Right forelimb (tissue), 1 donor: Measurements from ENCODE around the gene NUP93.
"Not testable (repeated sequence)": the region's sequence is repeated elsewhere in the genome, so short reads cannot be mapped to it uniquely, and the experiment has no call there.

ENCODE experiments used
- DNase-seq: peaks from one replicate; pipeline ENCODE4 v3.0.0-alpha.2; 2018

The NUP93 gene

GRCh38 chr16:56852401-56852730 is 122.4 kb downstream of the NUP93 start:
- DNase-seq: no peak

DNA sequence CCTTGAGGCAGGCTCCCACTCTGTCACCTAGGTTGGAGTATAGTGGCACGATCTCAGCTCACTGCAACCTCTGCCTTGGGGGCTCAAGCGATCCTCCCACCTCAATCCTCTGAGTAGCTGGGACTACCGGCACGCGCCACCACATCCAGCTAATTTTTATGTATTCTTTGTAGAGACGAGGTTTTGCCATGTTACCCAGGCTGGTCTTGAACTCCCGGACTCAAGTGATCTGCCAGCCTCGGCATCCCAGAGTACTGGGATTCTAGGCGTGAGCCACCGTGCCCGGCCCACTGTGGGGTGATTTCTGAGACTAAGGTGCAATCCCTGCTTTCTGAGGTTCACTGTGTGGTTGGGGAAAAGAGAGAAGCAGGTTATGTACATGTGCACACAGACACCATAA is 123.0 kb downstream of the NUP93 start:
- DNase-seq: no peak

GRCh38 chr16:56855201-56855600 is 125.3 kb downstream of the NUP93 start:
- DNase-seq: no peak

GRCh38 chr16:56855946-56856345 is 126.0 kb downstream of the NUP93 start:
- no peak for DNase-seq

GRCh38 chr16:56856876-56857447 is 127.0 kb downstream of the NUP93 start:
- no peak for DNase-seq

DNA sequence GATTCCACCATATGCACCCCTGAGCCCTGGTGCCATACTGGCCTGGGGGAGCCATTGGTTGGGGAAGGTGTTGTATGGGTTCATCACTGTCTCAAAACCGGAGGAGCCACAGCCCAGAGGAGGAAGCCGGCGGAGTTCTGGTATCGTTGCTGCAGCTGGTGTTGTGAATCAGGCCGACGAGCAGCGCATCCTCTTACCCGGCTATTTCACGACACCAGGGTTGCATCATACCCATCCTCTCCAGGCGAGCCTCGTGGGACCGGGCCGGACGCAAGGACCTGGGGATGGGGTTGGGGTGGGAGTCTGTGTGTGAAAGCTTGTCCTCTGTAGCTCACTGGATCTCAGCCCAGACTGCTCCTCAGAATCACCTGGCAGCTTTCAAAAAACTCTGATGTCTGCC is 128.4 kb downstream of the NUP93 start:
- DNase-seq: no peak

- DNase-seq: no peak
Measured at GRCh38 chr16:56859636-56860035, 129.7 kb downstream of the NUP93 start.

- no peak for DNase-seq
Measured at GRCh38 chr16:56860226-56861020, 130.5 kb downstream of the NUP93 start.

GRCh38 chr16:56861092-56861610 is 131.2 kb downstream of the NUP93 start:
- no peak for DNase-seq

- DNase-seq: no peak
Measured at GRCh38 chr16:56861756-56862155, 131.8 kb downstream of the NUP93 start.

- DNase-seq: no peak
Measured at GRCh38 chr16:56862776-56863175, 132.8 kb downstream of the NUP93 start.

DNA sequence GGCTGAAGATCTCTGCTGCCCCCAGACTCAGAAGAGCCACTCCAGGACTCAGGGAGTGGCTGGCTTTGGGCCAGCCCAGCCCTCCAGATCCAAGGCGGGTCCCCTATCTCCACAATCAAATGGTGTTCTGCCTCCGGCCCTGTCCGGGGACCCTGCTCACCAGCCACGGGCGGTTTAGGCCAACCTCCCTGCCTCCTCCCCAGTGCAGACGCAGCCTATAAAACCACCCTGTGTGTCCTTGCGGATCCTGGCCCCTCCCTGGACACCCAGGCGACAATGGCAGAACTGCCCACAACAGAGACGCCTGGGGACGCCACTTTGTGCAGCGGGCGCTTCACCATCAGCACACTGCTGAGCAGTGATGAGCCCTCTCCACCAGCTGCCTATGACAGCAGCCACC is 135.0 kb downstream of the NUP93 start, which contains the start of gene SLC12A3:
Gene SLC12A3 (plus strand): TSS at position 248 of the 400 bp plus-strand sequence. CDS start 29 bp downstream, at position 277.
- DNase-seq: no peak

DNA sequence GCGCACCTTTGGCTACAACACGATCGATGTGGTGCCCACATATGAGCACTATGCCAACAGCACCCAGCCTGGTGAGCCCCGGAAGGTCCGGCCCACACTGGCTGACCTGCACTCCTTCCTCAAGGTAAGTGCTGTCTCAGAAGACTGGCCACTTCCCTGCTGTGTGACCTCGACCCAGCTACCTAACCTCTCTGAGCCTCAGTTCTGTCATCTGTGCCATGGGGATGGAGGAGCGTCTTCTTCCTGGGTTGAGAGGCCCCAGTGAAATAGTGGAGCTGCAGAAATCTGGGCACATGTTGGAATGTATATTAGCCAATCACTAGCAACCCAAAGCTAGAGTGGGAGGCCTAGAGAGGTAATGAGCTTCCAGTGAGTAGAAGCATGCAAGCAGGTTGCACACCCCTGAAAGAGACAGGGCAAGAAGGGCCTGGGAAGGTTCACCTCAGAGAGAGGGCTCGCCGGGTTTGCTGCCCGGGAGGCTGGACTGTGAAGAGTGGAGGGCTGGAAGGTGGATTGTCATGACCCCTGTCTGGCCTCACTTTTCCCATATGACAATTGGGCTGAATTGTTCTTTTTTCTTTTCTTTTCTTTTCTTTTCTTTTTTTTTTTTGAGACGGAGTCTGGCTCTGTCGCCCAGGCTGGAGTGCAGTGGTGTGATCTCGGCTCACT is 135.6 kb downstream of the NUP93 start:
- DNase-seq: no peak

DNA sequence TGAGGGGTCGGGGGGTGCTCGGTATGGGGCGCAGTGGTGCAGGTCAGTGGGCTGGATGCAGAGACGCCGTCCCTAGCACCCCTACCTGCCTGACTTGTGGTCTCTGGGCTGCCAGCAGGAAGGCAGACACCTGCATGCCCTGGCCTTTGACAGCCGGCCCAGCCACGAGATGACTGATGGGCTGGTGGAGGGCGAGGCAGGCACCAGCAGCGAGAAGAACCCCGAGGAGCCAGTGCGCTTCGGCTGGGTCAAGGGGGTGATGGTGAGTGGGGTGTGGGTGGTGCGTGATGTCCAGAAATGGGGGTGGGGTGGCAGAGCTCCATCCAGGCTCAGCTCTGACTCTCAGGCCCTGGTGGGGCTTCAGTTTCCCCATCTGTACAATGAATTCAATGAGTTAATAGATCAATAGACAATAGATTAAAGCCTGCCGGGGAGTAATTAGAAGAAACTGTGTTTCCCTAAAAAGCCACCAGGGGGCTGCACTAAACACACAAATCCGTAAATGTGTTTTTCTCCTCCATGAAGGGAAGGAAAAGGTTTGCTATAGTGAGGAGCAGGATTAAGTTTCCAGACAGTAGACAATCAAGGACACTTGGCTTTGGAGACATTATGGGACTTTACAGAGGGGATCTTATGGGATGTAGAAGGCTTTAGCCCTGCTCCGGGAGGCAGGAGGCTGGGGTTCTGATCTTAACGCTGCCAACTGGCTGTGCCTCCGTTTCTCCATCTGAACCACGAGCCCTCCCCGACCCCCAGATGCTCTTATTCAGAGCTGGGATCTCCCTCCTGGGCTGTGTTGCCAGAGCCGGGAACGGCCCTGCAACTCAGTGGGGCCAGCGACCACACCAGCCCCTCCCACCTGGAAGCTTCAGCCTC is 137.3 kb downstream of the NUP93 start:
- no peak for DNase-seq

DNA sequence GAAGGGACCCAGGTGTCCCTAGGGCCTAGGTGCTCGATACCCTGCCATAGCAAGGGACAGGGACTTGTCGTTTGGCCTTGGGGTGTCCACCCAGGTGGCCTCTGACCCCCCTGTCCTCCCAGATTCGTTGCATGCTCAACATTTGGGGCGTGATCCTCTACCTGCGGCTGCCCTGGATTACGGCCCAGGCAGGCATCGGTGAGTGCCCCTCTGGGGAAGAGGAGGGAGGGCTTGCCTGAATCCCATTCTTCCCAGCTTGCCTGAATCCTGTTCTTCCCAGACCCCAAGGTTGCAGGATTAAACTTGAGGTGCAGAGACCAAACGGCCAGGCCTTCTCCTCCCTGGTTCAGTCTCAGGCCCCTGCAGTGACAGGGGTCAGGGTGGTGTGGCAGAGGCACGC is 138.2 kb downstream of the NUP93 start:
- no peak for DNase-seq

GRCh38 chr16:56868766-56869165 is 138.8 kb downstream of the NUP93 start:
- DNase-seq: not testable (repeated sequence)

- no peak for DNase-seq
Measured at GRCh38 chr16:56869513-56870275, 139.8 kb downstream of the NUP93 start.

DNA sequence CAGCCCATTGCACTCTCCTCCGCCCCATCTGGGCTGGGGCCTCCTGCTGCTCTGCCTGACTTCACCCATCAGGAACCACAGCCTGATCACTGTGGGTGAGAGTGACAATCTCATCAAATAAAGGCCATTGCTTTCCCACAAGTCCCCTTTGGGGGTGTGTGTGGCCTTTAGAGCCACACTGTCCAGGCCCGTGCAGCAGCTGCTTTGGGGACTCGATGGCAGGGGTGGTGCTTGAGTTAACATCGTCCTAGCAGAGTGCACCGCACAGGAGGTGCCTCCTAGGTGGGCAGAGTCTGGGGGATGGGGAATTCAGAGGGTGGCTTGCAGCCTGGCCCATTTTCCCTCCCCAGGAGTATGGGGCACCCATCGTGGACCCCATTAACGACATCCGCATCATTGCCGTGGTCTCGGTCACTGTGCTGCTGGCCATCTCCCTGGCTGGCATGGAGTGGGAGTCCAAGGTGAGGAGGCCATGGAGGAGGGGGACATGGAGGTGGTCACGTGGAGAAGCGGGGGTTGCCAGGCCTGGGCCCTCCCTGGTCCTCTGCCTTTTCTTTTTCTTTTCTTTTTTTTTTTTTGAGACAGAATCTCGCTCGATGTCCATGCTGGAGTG is 140.5 kb downstream of the NUP93 start:
- DNase-seq: no peak

DNA sequence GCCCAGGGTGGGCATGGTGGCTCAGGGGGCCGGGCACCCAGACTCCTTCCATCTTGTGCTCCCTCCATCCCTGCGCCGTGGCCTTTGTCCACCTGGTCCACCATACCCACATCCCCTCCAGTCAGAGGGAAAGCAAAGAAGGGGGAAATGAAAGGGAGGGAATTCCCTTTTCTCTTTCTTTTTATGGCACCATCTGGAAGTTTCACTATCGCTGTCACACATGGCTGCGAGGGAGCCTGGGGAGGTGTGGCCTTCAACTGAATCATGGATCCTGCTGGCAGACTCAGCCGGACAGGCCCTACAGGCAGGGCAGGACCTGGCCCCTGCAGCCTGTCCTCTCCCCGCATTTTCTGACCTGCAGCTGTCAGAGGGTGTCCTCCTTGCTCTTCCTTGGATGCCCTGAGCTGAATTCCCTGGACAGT is 141.3 kb downstream of the NUP93 start:
- DNase-seq: no peak

DNA sequence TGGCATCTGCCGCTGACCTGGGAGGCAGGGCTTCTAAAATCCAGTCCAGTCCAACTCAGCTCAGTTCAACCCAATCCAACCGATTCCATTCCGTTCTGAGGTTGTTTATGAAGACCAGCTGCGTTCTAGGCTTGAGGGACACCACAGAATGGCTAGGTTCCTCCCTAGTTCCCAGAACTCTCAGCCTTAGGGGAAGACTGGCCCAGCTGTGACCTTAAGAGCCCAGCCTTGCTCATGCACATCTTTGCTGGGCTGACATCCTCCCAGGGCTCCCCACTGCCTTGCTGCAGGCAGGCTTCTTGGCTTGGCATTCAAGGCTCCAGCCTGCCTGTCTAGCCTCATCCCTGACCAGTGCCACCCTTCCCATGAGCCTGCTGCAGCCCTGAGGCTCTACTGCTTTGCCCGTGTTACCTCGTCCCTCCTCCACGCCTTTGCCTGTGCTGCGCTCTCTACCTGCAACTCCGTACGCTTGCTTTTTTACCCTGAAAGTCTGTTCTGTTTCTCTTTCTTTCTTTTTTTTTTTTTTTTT is 143.0 kb downstream of the NUP93 start:
- DNase-seq: no peak

DNA sequence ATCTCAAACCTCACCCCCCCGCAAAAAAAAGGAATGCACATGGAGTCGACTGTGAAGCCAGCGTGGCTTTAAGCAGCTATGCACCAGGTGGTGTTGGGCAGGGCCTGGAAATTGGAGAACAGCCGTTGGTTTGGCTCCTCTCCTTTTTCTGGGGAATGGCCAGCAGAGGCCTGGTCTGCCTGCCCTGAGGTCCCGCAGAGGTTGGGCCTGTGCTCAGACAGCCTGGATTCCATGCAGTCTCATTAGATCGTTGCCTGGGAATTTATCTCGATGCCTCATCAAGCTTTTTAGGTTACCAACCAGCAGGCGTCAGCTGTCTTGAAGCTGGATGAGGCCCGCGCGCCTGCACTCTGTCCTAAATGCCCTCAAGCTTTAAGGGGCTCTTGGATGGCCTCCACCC is 144.9 kb downstream of the NUP93 start:
- peak; percentile 60 for DNase-seq
